ENCODE data around the gene TTN.

Gene TTN

GRCh38 chr2:178810422-178810821, 3.2 kb upstream of the TTN start:
- DNase-seq, result no peak

- no peak for DNase-seq
These were observed 680 bp downstream of the TTN start for GRCh38 chr2:178806543-178806942.

GRCh38 chr2:178805457-178805856, 1.8 kb downstream of the TTN start:
- DNase-seq, result no peak

GRCh38 chr2:178804791-178805190, 2.4 kb downstream of the TTN start:
- DNase-seq, result no peak

GRCh38 chr2:178800510-178800909, 6.7 kb downstream of the TTN start:
- DNase-seq, result no peak

DNA sequence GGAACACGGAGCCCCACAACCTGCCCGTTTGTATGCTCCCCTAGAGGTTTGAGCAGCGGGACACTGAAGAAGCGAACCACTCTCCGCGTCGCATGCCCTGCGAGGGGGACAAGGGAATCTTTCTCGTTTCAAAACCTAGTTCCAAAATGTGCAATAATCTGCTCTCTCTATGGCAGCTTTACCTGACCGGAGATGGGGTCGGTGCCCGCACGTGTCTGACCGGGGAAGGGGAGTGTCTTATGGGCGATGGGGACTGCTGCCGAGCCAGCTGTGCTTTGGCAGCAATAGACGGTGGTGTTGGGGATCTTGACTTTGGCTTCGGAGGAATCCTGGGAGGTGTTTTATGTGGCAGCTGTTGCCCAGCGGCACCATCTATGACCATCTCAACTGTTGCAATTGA, 7.9 kb downstream of the TTN start:
- DNase-seq, result no peak

DNA sequence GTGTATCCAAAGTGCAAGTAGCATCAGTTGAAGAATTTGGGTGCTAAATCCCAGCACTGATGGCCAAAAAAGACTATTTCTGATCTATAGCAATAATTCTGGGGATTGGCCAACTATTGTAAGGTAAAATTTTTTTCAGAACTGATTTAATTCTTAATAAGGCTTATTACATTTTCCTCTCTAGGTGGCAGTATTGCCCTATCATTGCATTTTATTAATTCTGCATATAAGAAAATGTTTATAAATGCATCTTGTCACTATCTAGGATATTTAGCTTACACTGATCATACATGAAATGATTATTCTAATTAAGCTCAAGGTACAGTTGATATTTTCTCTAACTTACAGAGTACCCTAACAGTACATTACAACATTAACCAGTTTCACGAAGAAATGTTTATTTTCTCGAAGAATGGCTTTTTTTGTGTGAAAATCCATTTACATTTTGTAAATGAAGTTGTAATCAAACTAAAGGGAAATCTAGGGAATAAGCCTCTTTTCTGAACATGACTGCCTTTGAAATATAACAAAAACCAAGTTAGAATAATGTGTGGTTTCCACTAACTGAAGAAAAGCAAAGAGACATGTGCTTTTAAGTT, 11.0 kb downstream of the TTN start:
- no peak for DNase-seq

DNA sequence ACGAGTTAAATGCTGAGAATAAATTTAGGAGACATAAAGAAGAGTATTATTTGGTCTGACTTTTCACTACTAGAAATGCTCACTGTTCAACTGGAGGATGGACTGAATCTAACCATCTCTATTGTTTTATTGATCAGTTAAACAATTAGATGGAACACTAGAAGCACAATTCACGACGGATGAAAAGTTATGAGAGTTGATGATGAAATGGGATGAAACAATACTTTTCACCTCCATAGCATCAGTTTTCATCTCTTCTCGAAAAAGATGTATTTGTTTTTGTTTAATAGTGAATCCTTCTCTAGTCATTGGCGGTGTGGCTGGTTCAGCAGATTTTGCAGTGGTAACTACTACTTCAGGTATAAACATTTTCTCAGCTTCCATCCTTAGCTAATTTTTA, 19.3 kb downstream of the TTN start:
- DNase-seq, result no peak

GRCh38 chr2:178787155-178787554, 20.1 kb downstream of the TTN start:
- no peak for DNase-seq

DNA sequence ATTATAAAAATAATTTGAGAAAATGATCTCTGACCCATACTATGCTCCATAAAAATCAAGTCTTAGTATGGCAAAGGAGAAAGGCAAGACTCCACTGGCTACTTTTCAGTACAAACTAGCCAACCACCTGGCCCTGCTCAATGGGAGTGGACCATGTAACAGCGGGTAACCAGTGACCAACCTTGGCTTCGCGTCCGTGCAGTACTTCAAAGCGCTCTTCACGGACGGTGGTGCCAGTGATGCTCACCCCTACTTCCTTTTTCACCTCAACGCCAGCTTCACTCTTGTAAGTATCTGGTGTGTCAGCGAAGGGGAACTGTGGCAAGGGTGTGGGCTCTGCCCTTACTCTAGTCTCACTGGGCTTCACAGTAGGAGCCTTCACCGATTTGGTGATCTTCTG, 23.3 kb downstream of the TTN start:
- DNase-seq, result no peak

- DNase-seq, result no peak
These were observed 25.0 kb downstream of the TTN start for GRCh38 chr2:178782236-178782635.

DNA sequence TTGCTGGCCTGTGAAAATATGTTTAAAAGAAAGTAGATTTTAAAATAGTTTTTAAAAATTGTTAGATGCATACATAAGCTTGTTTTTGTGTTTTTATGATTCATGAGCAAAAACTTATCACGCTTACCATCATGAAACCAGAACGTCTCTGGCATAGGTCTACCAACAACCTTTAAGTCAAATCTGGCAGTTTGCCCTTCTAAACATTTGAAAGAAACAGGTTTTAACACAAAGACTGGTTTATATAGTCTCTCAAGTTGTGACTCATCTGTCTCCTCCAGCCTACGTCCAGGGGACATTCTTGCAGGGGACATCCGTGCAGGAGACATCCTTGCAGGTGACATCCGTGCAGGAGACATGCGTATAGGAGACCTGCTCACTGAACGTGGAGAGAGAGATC, 29.6 kb downstream of the TTN start:
- no peak for DNase-seq

DNA sequence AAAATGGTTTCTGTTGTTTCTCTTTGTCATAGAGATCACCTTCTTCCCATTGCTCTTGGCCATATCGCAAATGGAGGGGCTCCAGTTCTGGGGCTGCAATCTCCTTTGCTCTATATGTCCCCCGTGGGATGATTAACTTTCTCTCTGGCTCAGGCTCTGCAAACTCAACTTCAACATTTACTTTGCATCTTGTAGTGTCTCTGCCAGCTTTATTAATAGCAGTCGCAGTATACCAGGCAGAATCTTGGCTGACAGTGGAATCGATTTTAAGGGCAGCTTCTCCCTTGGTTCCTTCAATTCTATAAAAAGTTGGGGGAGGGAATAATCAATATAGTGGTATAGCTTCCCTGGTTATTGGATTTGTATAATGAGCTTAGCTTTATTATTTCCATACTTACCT, 30.5 kb downstream of the TTN start:
- DNase-seq, result no peak

DNA sequence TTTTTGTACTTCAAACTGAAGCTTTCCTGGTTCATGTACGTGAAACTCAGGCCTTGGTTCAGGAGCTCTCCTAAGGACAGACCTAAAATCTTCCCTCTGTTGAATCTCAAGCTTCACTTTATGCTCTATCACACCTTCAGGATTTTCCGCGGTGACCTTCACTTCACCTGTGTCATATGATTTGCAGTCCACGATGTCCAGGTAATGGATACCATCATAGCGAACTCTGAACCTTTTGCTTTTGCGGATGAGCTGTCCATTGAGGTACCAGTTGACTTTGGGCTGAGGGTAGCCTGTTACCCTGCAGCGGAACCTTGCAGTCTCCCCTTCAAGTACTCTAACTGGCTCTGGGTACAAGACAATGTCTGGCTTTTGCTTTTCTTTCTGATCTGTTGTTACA, 31.2 kb downstream of the TTN start:
- DNase-seq, result no peak

DNA sequence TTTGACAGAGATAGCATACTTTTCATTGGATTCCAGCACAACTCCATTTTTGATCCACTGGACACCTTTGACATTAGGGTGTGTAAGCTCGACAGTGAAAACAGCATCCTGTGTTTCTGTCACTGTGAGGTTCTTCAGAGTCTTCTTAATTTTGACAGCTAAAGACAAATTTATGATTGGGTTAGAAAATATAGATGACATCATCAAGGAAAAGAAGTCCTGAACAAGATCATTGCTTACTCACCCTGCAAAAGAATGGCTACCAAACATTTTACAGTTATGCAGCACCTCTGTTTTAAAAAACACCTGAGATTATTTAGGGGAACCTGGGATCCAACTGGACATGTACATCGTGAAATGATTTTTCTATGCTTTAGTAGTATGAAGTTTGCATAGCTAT, 36.7 kb downstream of the TTN start:
- no peak for DNase-seq

DNA sequence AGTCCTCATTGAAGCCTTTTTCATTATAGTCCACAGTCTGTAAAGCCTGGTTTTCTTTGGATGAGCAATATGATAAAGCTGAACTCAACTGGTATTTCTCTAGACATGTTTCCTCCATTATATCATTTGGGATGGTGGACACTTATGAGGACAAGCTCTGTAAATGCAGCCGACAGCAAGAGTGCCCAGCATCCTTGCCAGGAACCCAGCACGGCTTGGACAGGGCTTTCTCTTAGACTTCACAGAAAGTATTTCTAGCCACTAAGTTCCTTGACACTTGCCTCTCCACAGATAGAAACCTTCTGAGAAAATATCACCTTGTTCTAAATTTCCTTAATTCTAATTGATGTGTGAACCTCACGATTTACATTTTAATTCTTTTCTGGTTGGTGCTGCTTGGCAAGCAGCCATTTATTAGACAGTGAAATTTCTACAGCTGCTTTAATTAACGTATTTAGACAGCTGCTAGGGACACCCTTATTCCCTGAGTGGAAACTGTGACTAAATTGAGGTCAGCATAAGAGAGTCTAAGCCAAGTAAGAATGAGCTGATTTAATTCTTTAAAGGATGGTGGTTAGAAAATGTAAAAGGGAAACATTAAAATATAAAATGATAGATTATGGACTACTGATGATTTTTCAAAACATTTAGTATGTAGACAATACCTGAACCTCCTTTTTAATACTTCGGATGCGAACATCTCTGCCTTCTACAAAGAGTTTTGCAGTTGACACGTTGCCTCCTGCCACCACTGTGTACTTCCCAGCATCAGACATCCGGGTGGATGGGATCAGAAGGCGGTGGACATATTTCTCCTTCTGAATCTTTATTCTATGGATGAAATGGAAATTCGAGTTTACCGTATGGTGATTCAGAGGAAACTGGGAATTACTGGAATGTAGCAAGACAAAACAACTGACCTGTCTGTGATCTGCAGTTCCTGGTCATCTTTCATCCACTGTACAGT, 39.8 kb downstream of the TTN start:
- DNase-seq, result no peak

- DNase-seq, result no peak
These were observed 43.1 kb downstream of the TTN start for GRCh38 chr2:178764097-178764496.

- DNase-seq, result no peak
These were observed 45.4 kb downstream of the TTN start for GRCh38 chr2:178761759-178762371.

DNA sequence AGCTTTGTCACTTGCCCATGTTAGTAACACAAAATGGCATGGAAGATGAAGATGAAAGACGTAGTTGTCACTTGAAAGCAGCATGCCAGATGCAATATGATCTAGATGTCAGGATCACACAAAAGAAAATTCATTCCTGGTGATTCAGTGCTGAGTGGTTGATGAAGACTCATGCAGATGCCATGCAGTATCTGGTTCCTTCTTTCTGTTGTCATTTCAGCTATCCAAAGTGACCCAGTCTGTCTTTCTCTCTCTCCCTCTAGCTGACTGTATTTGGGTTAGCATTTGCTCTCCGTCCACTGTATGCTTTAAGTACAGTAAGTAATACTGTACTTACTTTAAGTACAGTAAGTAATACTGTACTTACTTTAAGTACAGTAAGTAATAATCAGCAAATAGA, 50.4 kb downstream of the TTN start:
- no peak for DNase-seq

DNA sequence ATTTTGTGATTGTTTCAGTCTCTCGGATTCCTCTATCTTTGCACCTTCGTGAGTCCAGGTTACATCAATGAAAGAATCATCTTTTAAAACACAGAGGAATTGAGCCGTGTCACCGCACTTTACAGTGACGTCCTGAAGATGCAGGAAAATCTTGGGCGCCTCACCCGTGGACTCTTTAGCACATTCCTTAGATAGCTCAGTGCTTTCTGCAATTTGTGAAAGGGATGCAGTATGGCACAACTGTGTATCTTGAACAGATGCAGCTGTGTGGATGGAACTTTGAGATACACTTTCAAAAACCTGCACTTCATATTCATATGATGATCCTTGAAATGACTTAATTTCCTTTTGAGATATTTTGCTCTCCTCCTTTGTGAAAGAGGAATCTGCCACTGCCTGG, 50.9 kb downstream of the TTN start:
- DNase-seq, result no peak

DNA sequence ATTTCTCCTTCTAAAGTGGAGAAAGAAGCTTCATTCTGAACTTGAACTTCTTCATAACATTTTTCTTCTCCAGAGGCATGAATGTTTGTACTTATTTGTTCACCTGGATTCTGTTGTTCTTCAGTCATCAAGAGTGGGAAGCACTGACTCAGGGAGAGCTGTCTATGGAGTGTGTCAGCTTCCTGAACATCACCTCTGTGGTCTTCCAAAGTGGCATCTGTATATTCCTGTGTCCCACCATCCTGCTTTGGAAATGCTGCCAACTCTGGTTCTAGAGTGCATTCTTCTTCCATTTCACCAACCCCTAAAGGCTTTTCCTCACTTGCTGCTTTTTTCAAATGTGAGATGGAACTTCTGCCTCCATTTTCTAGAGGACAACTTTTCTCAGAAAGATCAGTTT, 59.5 kb downstream of the TTN start:
- DNase-seq, result no peak

DNA sequence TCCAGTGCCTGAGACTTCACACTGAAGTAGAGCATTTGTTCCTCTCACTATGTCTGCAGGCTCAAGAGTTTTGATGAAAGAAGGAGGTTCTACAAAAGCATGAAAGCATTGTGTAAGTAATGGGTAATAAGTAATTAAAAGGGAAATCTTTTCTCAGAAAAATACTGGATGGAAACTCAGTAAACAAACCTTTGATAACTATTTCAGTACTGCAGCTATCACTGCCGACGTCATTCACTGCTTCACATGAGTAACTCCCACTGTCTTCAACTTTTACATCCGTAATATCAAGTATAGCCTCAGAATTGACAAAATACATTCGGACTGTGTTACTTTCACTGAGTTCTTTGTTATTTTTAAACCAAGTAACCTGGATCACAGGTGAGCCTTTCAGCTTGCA, 72.7 kb downstream of the TTN start:
- no peak for DNase-seq

GRCh38 chr2:178733975-178734374, 73.2 kb downstream of the TTN start:
- no peak for DNase-seq

DNA sequence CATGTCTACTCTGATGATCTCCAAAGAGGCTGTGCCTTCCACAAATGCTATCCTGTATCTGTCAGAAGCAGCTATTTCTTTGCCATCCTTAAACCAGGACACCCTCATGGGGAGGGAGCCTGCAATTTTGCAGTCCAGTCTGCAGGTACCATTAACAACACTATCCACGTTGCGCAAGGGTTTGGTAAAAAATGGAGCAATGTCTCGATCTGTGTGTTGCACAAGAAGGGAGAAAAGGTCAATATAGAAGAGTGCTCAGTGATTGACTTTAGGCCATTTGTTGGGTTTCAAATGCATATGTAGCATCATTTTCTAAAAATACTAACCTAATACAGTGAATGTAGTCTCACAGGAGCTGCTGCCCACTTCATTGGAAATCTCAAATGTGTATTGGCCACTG, 74.3 kb downstream of the TTN start:
- no peak for DNase-seq

Data from activated CD4-positive, alpha-beta T cell treated with anti-CD3 and anti-CD28 coated beads, Interleukin-2, amount 50 U/mL, for 4 hours (primary cell).